ENCODE data around the gene NOP53.

GRCh38 chr19:47769534-47769933 is 24.2 kb downstream of the NOP53 start:
- TF ChIP-seq POLR2A (IDR thresholded peaks at IDR 0.05) (no peak), CTCF (IDR thresholded peaks at IDR 0.05) (no peak)

All from body of pancreas (tissue), 4 donors.